GM18526 (cell line): ENCODE measurements around the gene DNAJC18.

ENCODE experiments used
- POLR2A ChIP-seq: IDR thresholded peaks from 3 replicates; pipeline ENCODE4 v1.6.1; 2011; ENCODE audit not compliant: insufficient read length; ENCODE audit errors: extremely low read depth

The DNAJC18 gene

DNA sequence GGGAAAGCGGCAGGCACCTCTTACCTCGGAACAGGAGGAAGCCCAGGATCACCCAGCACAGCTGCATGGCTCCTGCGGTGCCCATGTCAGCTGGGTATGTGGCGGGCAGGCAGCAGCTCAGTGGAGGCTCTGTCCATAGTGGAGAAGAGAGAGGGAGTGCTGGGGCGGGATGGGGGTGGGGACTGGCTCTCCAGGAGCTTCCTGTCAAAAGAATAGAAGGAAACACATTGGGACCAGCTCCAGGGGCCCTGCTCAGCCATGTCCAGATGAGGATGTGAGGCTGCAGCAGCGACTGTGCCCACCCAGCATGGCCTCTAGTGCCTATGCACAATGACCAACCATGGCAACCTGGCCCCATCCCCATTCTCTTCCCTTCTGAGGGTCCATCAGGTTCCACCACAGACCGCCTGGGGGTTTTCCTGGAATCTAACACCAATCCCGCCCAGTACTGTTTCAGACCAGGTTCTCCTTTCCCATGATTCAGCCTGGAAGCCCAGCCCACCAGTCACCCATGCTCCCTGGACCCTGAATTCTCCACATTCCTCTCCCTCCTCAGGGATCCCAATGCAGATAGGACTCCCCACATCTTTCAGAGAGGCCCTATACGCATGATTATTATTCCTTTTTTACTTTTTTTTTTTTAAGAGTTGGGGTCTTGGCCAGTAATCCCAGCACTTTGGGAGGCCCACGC is 23.4 kb upstream of the DNAJC18 start, which contains the start of gene ECSCR:
Gene ECSCR, minus strand, starts transcription at position 158 of the 691 bp plus-strand sequence. Its CDS starts 73 bp downstream, at position 85.
- no peak for TF ChIP-seq POLR2A

DNA sequence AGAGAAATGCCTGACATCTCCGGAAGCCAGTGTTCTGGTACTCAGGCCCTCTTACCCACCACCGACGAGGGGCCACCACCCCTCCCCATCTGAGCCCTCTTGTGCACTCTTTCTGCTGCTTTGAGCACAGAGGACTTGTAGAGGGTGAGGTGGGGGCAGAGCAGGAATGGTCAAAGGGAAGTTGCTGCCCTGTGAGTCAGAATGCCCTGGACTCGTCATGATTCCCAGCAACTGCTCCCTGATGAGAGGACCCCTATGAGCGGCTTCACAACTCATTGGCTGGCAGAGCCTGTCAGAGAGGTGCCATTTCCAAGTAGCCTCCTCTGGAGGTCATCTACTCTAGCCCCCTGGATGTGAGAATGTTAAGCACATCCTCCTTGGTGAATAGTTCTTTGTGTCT is 22.4 kb upstream of the DNAJC18 start:
- TF ChIP-seq POLR2A = no peak

DNA sequence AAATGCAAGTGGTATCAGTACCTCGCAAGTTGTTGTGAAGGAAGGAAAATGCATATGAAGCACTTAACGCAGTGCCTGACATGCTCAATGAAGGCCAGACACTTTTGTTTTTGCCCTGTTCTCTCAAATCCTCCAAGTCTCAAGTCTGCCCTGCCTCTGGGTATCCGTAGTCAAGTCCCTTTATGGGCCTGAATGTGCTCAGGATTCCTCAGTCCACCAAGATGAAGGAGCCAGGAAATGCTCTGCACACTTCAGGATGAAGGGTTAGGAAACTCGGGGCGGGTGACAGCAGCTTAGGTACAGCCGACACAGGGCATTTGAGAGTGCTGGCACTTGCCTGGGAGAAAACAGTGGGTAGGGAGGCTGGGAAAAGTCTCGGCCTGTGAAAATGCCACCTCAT is 21.9 kb upstream of the DNAJC18 start:
- no peak for TF ChIP-seq POLR2A

- TF ChIP-seq POLR2A = no peak
Measured at GRCh38 chr5:139460455-139460854, 21.1 kb upstream of the DNAJC18 start.

DNA sequence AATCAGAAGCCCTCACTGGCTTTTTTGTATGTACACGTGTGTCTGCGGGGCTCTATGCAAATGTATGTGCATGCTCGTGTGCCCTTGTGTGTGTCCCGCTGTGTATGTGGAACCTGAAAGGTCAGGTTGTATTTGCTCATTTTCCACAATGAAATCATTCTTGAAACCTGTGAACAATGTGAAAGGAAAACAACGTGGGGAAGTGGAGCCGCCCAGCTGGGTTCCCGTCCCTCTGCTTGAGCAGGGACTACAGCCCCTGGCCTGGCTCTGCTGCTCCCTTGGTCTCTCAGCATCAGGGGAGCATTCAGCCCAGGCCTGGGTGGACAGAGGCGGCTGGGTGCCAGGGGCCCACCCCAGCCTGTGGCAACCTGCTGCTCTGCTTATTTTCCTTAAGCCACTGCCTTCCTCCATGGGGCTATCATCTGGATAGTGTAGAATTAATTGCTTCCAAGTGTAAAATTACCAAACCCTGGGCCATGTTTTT is 20.2 kb upstream of the DNAJC18 start:
- TF ChIP-seq POLR2A = no peak

DNA sequence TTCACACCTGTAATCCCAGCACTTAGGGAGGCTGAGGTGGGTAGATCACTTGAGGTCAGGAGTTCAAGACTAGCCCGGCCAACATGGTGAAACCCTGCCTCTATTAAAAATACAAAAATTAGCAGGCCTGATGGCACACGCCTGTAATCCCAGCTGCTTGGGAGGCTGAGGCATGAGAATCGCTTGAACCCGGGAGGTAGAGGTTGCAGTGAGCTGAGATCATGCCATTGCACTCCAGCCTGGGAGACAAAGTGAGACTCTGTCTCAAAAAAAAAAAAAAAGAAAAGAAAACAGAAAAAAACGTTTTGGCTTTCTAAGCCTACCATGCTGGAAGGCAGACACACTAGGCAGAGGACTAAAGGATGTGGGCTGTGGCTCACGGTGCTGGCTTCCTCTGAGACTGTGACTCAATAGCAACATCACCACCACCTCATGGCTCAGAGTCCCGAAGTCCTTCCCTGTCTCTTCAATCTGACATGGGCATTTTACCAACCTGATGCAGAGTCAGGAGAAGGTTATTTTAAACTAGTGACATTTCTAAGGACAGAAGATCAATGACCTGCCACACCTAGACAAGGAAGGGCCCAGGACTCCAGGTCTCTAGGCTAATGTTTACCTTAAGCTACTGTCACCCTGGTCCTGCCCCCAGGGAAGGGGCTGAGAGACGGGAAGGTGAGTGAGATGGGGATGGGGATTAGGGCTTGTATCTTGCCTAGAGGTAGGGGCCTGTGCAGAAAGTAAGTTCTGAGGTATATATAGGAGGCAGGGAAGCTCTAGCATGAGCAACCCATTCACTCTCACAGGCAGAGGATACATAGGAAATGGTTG is 19.5 kb upstream of the DNAJC18 start:
- TF ChIP-seq POLR2A = no peak

DNA sequence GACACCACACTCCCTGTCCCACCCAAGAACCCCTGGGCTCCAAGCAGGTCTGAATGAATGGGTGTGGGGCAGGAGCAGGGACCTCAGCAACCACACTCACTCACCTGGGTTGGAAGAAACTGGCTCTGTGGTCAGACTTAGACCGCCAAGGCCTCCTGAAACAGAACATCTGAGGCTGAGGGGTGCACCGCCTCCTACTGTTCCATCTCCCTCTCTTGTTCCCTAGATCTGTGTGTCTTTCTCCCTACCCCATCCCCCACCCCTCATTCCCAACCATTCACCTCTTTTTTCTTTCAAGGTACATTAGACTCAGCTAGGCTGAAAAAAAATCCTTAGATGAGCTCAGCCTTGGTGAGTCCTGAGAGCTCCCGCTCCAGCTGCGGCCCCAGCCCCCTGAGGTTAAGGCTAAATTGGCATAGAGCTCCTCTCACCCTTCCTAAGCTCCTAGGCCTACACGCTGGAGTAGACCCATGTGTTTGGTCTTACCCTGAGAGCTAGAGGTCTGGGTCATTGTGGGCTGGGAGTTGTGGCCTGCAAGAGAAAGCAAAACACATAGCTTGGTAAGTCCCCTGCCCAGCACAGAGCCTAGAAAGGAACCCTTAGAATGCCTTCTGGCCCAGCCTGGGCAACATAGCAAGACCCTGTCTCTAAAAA is 18.5 kb upstream of the DNAJC18 start:
- TF ChIP-seq POLR2A = no peak

- no peak for TF ChIP-seq POLR2A
Measured at GRCh38 chr5:139457241-139457640, 17.9 kb upstream of the DNAJC18 start.

DNA sequence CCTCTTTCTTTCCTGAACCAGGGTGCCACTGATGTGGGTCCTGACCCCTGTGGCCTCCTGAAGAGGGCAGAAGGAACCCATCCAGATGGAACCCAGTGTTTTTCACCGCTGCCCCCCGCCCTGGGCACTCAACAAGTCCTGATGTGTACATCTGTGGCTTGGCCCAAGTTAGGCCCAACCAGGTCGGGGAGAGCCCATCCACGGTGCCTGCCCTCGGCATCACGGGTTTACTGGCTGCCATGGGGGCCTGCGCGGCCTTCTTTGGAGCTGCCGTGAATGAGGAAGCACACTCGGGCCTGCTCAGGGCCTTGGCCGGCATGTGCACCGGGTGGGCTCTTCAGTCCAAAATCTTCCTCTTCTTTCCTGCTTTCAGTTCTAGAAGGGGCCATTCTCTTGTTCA is 17.5 kb upstream of the DNAJC18 start:
- no peak for TF ChIP-seq POLR2A

- no peak for TF ChIP-seq POLR2A
Measured at GRCh38 chr5:139454568-139455290, 15.4 kb upstream of the DNAJC18 start.

DNA sequence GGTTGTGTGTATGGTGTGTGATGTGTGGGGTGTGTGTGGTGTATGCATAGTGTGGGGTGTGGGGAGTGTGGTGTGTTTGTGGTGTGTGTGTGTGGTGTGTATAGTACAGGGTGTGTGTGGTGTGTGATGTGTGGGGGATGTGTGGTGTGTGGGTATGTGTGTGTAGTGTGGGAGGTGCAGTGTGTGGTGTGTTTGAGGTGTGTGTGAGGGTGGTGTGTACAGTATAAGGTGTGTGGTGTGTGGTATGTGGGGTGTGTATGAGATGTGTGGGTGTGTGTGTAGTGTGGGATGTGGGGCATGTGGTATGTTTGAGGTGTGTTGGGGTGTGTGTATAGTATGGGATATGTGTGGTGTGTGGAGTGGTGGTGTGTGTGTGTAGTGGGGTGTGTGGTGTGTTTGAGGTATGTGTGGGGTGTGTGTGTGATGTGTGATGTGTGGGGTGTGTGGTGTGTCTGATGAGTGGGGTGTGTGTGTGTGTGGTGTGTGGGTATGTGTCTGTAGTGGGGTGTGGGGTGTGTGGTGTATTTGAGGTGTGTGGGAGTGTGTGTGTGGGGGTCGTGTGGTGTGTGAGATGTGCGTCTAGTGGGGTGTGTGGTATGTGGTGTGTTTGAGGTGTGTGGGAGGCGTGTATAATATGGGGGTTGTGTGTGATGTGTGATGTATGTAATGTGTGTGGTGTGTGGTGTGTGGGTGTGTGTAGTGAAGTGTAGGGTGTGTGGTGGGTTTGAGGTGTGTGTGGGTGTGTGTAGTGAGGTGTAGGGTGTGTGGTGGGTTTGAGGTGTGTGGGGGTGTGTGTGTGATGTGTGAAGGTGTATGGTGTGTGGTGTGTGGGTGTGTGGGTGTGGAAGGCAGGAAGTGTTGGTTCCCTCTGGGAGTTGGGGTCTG is 14.6 kb upstream of the DNAJC18 start:
- no peak for TF ChIP-seq POLR2A

GRCh38 chr5:139451878-139452660 is 12.7 kb upstream of the DNAJC18 start:
- no peak for TF ChIP-seq POLR2A

DNA sequence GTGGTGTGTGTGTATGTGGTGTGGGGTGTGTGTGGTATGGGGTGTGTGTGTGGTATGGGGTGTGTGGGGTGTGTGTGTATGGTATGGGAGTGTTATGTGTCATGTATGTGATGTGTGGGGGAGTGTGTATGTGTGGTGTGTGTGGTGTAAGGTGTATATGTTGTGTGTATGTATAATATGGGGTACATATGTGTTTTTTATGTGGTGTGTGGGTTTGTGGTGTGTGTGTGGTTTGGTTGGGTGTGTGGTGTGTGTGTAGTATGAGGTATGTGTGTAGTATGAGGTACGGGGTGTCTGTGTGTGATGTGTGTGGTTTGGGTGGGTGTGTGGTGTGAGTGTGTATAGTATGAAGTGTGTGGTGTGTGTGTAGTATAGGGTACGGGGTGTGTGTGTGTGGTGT is 11.9 kb upstream of the DNAJC18 start:
- no peak for TF ChIP-seq POLR2A
